ENCODE data around the gene CR1L.
"Not testable (repeated sequence)": the region's sequence is repeated elsewhere in the genome, so short reads cannot be mapped to it uniquely, and the experiment has no call there.

CR1L gene

GRCh38 chr1:207766569-207766968 lies 121.6 kb downstream of the CR1L start:
- in situ Hi-C loops (cut with HindIII; ENCODE audit: low sequenced_read_pairs) = no loop called here

DNA sequence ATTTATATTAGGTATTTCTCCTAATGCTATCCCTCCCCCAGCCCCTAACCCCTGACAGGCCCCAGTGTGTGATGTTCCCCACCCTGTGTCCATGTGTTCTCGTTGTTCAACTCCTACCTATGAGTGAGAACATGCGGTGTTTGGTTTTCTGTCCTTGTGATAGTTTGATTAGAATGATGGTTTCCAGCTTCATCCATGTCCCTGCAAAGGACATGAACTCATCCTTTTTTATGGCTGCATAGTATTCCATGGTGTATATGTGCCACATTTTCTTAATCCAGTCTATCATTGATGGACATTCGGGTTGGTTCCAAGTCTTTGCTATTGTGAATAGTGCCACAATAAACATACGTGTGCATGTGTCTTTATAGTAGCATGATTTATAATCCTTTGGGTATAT lies 125.6 kb downstream of the CR1L start:
- in situ Hi-C loops (cut with HindIII; ENCODE audit: low sequenced_read_pairs) = not testable (repeated sequence)
